Liver (tissue), 9 donors: ENCODE results near the gene RGPD4. TPM values are rescaled to one million over a fixed set of nuclear protein-coding genes. Genes with fewer than 3 reads are reported as not detected.

Source experiments
- DNase-seq: peaks from one replicate; pipeline ENCODE4 v3.0.0-alpha.2; 2017; ENCODE audit warnings: low spot score
- H3K27ac ChIP-seq, 2 donors: one replicate each; pipeline ENCODE4 v1.7.0; 2013; ENCODE audit warnings: inconsistent platforms in 2 of 2, low read length in 2 of 2, control low read depth in 1 of 2, low read depth in 1 of 2, mild to moderate bottlenecking in 1 of 2
- H3K27me3 ChIP-seq, 4 donors: one replicate each; pipeline versions ENCODE4 v1.6.1 to v1.7.0; 2013; ENCODE audit warnings: low read length in 3 of 4, inconsistent platforms in 1 of 4, mild to moderate bottlenecking in 1 of 4, moderate library complexity in 1 of 4; ENCODE audit not compliant: control insufficient read depth in 4 of 4, insufficient read depth in 4 of 4
- H3K36me3 ChIP-seq, 4 donors: one replicate each; pipeline versions ENCODE4 v1.6.1 to v1.7.0; 2013; ENCODE audit warnings: low read length in 3 of 4, mild to moderate bottlenecking in 3 of 4, low read depth in 1 of 4, moderate library complexity in 1 of 4; ENCODE audit not compliant: control insufficient read depth in 4 of 4, insufficient read depth in 3 of 4
- H3K4me1 ChIP-seq, 4 donors: one replicate each; pipeline versions ENCODE4 v1.6.1 to v1.7.0; 2013; ENCODE audit warnings: low read length in 3 of 4, mild to moderate bottlenecking in 3 of 4, moderate library complexity in 1 of 4; ENCODE audit not compliant: control insufficient read depth in 4 of 4, insufficient read depth in 4 of 4
- H3K4me3 ChIP-seq, 3 donors: one replicate each; pipeline versions ENCODE4 v1.6.1 to v1.7.0; 2013; ENCODE audit warnings: low read length in 3 of 3, control low read depth in 1 of 3, low read depth in 1 of 3, mild to moderate bottlenecking in 1 of 3
- H3K9ac ChIP-seq, 2 donors: one replicate each; pipeline ENCODE4 v1.7.0; 2013; ENCODE audit warnings: low read length in 2 of 2, mild to moderate bottlenecking in 2 of 2, moderate library complexity in 2 of 2, control low read depth in 1 of 2, low read depth in 1 of 2
- H3K9me3 ChIP-seq, 4 donors: one replicate each; pipeline versions ENCODE4 v1.6.1 to v1.7.0; 2013; ENCODE audit warnings: low read length in 3 of 4; ENCODE audit not compliant: control insufficient read depth in 4 of 4
- ATF3 ChIP-seq: IDR thresholded peaks from 2 replicates; pipeline ENCODE4 v1.6.1; 2016; ENCODE audit warnings: antibody characterized with exemption
- EGR1 ChIP-seq, 2 donors: IDR thresholded peaks; 2 replicates each; pipeline ENCODE4 v1.6.1; 2016 to 2018; ENCODE audit warnings: antibody characterized with exemption in 2 of 2, low read depth in 2 of 2
- FOXA1 ChIP-seq: IDR thresholded peaks from 2 replicates; pipeline ENCODE4 v1.6.1; 2016; ENCODE audit warnings: antibody characterized with exemption
- FOXA2 ChIP-seq: IDR thresholded peaks from 2 replicates; pipeline ENCODE4 v1.6.1; 2016; ENCODE audit warnings: antibody characterized with exemption
- GABPA ChIP-seq, 2 donors: IDR thresholded peaks in 1 of 2; conservative IDR thresholded peaks in 1 of 2; 2 replicates each; pipeline ENCODE4 v1.6.1; 2016; ENCODE audit warnings: antibody characterized with exemption in 2 of 2, mild to moderate bottlenecking in 1 of 2, moderate library complexity in 1 of 2
- HNF4A ChIP-seq, 2 donors: conservative IDR thresholded peaks; 2 replicates each; pipeline ENCODE4 v1.6.1; 2016; ENCODE audit warnings: antibody characterized with exemption in 2 of 2, mild to moderate bottlenecking in 2 of 2
- HNF4G ChIP-seq: IDR thresholded peaks from 2 replicates; pipeline ENCODE4 v1.6.1; 2016; ENCODE audit warnings: antibody characterized with exemption
- JUND ChIP-seq, 2 donors: IDR thresholded peaks; 2 replicates each; pipeline ENCODE4 v1.6.1; 2016; ENCODE audit warnings: antibody characterized with exemption in 2 of 2
- MAX ChIP-seq: IDR thresholded peaks from 2 replicates; pipeline ENCODE4 v1.6.1; 2016; ENCODE audit warnings: antibody characterized with exemption
- NR2F2 ChIP-seq: IDR thresholded peaks from 2 replicates; pipeline ENCODE4 v1.6.1; 2016; ENCODE audit warnings: antibody characterized with exemption
- RAD21 ChIP-seq, 2 donors: IDR thresholded peaks; 2 replicates each; pipeline ENCODE4 v1.6.1; 2016; ENCODE audit warnings: antibody characterized with exemption in 2 of 2, mild to moderate bottlenecking in 2 of 2
- RXRA ChIP-seq, 2 donors: IDR thresholded peaks; 2 replicates each; pipeline ENCODE4 v1.6.1; 2017 to 2018; ENCODE audit warnings: antibody characterized with exemption in 2 of 2, mild to moderate bottlenecking in 1 of 2
- SP1 ChIP-seq: IDR thresholded peaks from 2 replicates; pipeline ENCODE4 v1.6.1; 2018; ENCODE audit warnings: antibody characterized with exemption, mild to moderate bottlenecking
- TAF1 ChIP-seq: conservative IDR thresholded peaks from 2 replicates; pipeline ENCODE4 v1.6.1; 2016; ENCODE audit warnings: antibody characterized with exemption, mild to moderate bottlenecking
- YY1 ChIP-seq: IDR thresholded peaks from 2 replicates; pipeline ENCODE4 v1.6.1; 2016; ENCODE audit warnings: antibody characterized with exemption, mild to moderate bottlenecking
- ZBTB33 ChIP-seq: IDR thresholded peaks from 2 replicates; pipeline ENCODE4 v1.6.1; 2016; ENCODE audit warnings: antibody characterized with exemption
- WGBS: extraction: QIAGEN DNeasy Blood & Tissue Kit; methylation state at CpG from one replicate; pipeline ENCODE4 v1.1.7; 2013; 5-methylcytosine and 5-hydroxymethylcytosine counted together
- polyA plus RNA-seq, 2 donors: library from polyadenylated mRNA; stranded (reverse) in 1 of 2; unstranded in 1 of 2; fragments of 200-250 nt in 1 of 2; fragments of >200 nt in 1 of 2; fragmentation: Nextera tagmentation in 1 of 2; extraction: Ambion mirVana in 1 of 2; gene quantifications; one replicate each; pipeline versions ENCODE4 v1.2.1 to v1.2.3, GENCODE V29; 2013 to 2015
- total RNA-seq, 2 donors: library from RNA; depleted of rRNA; stranded (reverse); fragments of >200 nt; gene quantifications; one replicate each; pipeline ENCODE4 v1.2.3, GENCODE V29; 2014
- TF ChIP-seq, protein P1 (sequence below): fragments of 150-350 bp; IDR thresholded peaks from 2 replicates; pipeline ENCODE4 v1.5.1; 2017; ENCODE audit warnings: improper control_type of control experiment, low read depth, low read length; ENCODE audit not compliant: missing input control
- donor health status: healthy.
- donor health status: healthy.
- donor health status: healthy.
- donor health status: healthy.
- donor health status: healthy.

The RGPD4 gene
- total and polyA plus RNA-seq, 4 donors: not detected

DNA sequence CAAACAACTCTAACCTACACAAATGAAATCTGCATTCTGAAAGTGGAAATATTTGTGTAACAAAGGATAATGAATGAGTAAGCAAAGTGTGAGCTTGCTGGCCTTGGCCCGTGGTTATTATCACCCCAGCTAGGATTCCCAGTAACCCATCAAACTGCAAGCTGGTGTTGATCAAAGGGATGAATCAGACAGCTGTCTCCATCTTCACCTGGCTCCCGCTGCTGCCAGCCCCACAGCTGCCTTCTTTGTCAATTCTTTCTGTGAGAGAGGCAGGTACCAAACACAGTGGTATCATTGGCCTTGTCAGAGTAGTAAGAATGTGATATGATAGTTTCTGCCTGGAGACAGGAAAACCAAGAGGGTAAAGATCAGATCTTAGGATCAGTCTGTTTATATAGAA lies 25.2 kb upstream of the RGPD4 start:
- no peaks in the 10 kb centered on the region for H3K9me3 ChIP-seq
- no peak overlapping the region for H3K9ac ChIP-seq
- no peaks in the 10 kb centered on the region for H3K4me1 ChIP-seq
- WGBS: 48% methylated on average over 2 of the region's 2 CpGs
- H3K36me3 ChIP-seq: no peaks in the 10 kb centered on the region
- TF ChIP-seq EGR1 (IDR thresholded peaks at IDR 0.05; ENCODE audit: low read depth in 2 of 2): no peak
- no peak for TF ChIP-seq MAX
- no peak for TF ChIP-seq RXRA (IDR thresholded peaks at IDR 0.05)
- no peak for TF ChIP-seq NR2F2
- no peak for TF ChIP-seq FOXA2
- no peak for TF ChIP-seq ZBTB33
- TF ChIP-seq HNF4G: no peak
- no peak for TF ChIP-seq ATF3
- TF ChIP-seq, protein P1, sequence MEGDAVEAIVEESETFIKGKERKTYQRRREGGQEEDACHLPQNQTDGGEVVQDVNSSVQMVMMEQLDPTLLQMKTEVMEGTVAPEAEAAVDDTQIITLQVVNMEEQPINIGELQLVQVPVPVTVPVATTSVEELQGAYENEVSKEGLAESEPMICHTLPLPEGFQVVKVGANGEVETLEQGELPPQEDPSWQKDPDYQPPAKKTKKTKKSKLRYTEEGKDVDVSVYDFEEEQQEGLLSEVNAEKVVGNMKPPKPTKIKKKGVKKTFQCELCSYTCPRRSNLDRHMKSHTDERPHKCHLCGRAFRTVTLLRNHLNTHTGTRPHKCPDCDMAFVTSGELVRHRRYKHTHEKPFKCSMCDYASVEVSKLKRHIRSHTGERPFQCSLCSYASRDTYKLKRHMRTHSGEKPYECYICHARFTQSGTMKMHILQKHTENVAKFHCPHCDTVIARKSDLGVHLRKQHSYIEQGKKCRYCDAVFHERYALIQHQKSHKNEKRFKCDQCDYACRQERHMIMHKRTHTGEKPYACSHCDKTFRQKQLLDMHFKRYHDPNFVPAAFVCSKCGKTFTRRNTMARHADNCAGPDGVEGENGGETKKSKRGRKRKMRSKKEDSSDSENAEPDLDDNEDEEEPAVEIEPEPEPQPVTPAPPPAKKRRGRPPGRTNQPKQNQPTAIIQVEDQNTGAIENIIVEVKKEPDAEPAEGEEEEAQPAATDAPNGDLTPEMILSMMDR: no peak
- no peak for TF ChIP-seq GABPA (IDR thresholded peaks at IDR 0.05 in 1 of 2, conservative IDR thresholded peaks at IDR 0.05 in 1 of 2)
- no peak for TF ChIP-seq SP1
- no peak for TF ChIP-seq RAD21 (IDR thresholded peaks at IDR 0.05)
- no peak for TF ChIP-seq YY1
- no peak overlapping the region for H3K4me3 ChIP-seq
- H3K27me3 ChIP-seq: no peaks in the 10 kb centered on the region
- H3K27ac ChIP-seq: no peak overlapping the region
- DNase-seq: no peak

- 88% methylated on average over 6 of the region's 6 CpGs for WGBS
- TF ChIP-seq SP1 (no peak), FOXA2 (no peak)
- no peak overlapping the region for H3K9ac ChIP-seq
- no peak overlapping the region for H3K4me3 ChIP-seq
- H3K4me1 ChIP-seq: no peaks in the 10 kb centered on the region
- no peak overlapping the region for H3K27ac ChIP-seq
- no peak for DNase-seq
- no peaks in the 10 kb centered on the region for H3K9me3 ChIP-seq
- H3K36me3 ChIP-seq: no peaks in the 10 kb centered on the region
- H3K27me3 ChIP-seq: no peaks in the 10 kb centered on the region
These were observed 21.8 kb upstream of the RGPD4 start for GRCh38 chr2:107804608-107805498.

GRCh38 chr2:107806901-107807300 lies 19.8 kb upstream of the RGPD4 start:
- 87% methylated on average over 4 of the region's 4 CpGs for WGBS
- H3K4me3 ChIP-seq: no peak overlapping the region
- TF ChIP-seq FOXA1 (no peak), EGR1 (IDR thresholded peaks at IDR 0.05; ENCODE audit: low read depth in 2 of 2) (no peak), SP1 (no peak), HNF4G (no peak), YY1 (no peak), FOXA2 (no peak), ATF3 (no peak), JUND (IDR thresholded peaks at IDR 0.05) (no peak), HNF4A (conservative IDR thresholded peaks at IDR 0.05) (no peak), ZBTB33 (no peak), GABPA (IDR thresholded peaks at IDR 0.05 in 1 of 2, conservative IDR thresholded peaks at IDR 0.05 in 1 of 2) (no peak), NR2F2 (no peak), RXRA (IDR thresholded peaks at IDR 0.05) (no peak), TAF1 (no peak), RAD21 (IDR thresholded peaks at IDR 0.05) (no peak)
- TF ChIP-seq, protein P1: no peak

More at GRCh38 chr2:107806901-107807300, 19.8 kb upstream of the RGPD4 start:
- Histone ChIP-seq H3K9me3 (no peaks in the 10 kb centered on the region), H3K9ac (no peak overlapping the region), H3K27me3 (no peaks in the 10 kb centered on the region), H3K4me1 (no peaks in the 10 kb centered on the region), H3K27ac (no peak overlapping the region), H3K36me3 (no peaks in the 10 kb centered on the region)
- DNase-seq: no peak
